NOMO-1 treated with dmso at 0.1 percent for 144 hours (cell line): Measurements from ENCODE around the gene CST7.

ENCODE experiments used
- DNase-seq: peaks from one replicate; lab custom pipeline; 2025; ENCODE audit not compliant: unreplicated experiment; lab: John Stamatoyannopoulos, UW

The CST7 gene

GRCh38 chr20:24963672-24964505, 14.8 kb downstream of the CST7 start:
- DNase-seq, result no peak

GRCh38 chr20:24964506-24964840, 15.4 kb downstream of the CST7 start:
- no peak for DNase-seq

- no peak for DNase-seq
Measured at GRCh38 chr20:24965065-24965919, 16.2 kb downstream of the CST7 start.

- no peak for DNase-seq
Measured at GRCh38 chr20:24966317-24967012, 17.4 kb downstream of the CST7 start.

GRCh38 chr20:24968278-24968800, 19.3 kb downstream of the CST7 start:
- DNase-seq, result no peak

GRCh38 chr20:24969186-24970029, 20.3 kb downstream of the CST7 start:
- DNase-seq, result no peak

GRCh38 chr20:24970030-24970553, 21.0 kb downstream of the CST7 start:
- no peak for DNase-seq

GRCh38 chr20:24970754-24971153, 21.7 kb downstream of the CST7 start:
- DNase-seq, result no peak

- no peak for DNase-seq
Measured at GRCh38 chr20:24971376-24972101, 22.5 kb downstream of the CST7 start.

- no peak for DNase-seq
Measured at GRCh38 chr20:24972341-24972740, 23.3 kb downstream of the CST7 start.

- no peak for DNase-seq
Measured at GRCh38 chr20:24977336-24977735, 28.3 kb downstream of the CST7 start.

- no peak for DNase-seq
Measured at GRCh38 chr20:24977797-24978196, 28.7 kb downstream of the CST7 start.

- DNase-seq, result no peak
Measured at GRCh38 chr20:24978513-24978912, 29.4 kb downstream of the CST7 start.

- DNase-seq, result no peak
Measured at GRCh38 chr20:24979036-24979960, 30.2 kb downstream of the CST7 start.

- DNase-seq, result no peak
Measured at GRCh38 chr20:24980291-24981053, 31.4 kb downstream of the CST7 start.

- no peak for DNase-seq
Measured at GRCh38 chr20:24981282-24981681, 32.2 kb downstream of the CST7 start.

- DNase-seq, result no peak
Measured at GRCh38 chr20:24981790-24982189, 32.7 kb downstream of the CST7 start.

- DNase-seq, result no peak
Measured at GRCh38 chr20:24983896-24984295, 34.8 kb downstream of the CST7 start.
